Endometrial microvascular endothelial cells (primary cell): ENCODE measurements around the gene C1orf198. TPM values are rescaled to one million over a fixed set of nuclear protein-coding genes. Genes with fewer than 3 reads are reported as not detected.
"Not testable (repeated sequence)": the region's sequence is repeated elsewhere in the genome, so short reads cannot be mapped to it uniquely, and the experiment has no call there.

Experiments
- in situ Hi-C: cut with HindIII; loops from 2 replicates; pipeline ENCODE4 v1.10.0; 2017; ENCODE audit warnings: low sequenced_read_pairs, low pct_unique_long_range_greater_than_20kb; ENCODE audit errors: inconsistent ontology term
- total RNA-seq: library from RNA; depleted of rRNA; stranded (reverse); fragments of >200 nt; gene quantifications from one replicate; pipeline ENCODE4 v1.2.3, GENCODE V29; 2015; ENCODE audit errors: inconsistent ontology term

C1orf198 gene
- total RNA-seq, 1 donor from 2014 or later, result 19.5 TPM

GRCh38 chr1:230864441-230864840 lies 3.9 kb downstream of the C1orf198 start:
- in situ Hi-C loops, result no loop called here

- in situ Hi-C loops, result no loop called here
Measured at GRCh38 chr1:230863449-230863848, 4.9 kb downstream of the C1orf198 start.

GRCh38 chr1:230861970-230862595 lies 6.2 kb downstream of the C1orf198 start:
- in situ Hi-C loops, result no loop called here

- in situ Hi-C loops, result no loop called here
Measured at GRCh38 chr1:230861489-230861888, 6.8 kb downstream of the C1orf198 start.

- in situ Hi-C loops, result no loop called here
Measured at GRCh38 chr1:230860617-230861384, 7.5 kb downstream of the C1orf198 start.

- in situ Hi-C loops, result no loop called here
Measured at GRCh38 chr1:230858918-230859729, 9.2 kb downstream of the C1orf198 start.

GRCh38 chr1:230858236-230858820 lies 10.0 kb downstream of the C1orf198 start:
- in situ Hi-C loops, result no loop called here

- in situ Hi-C loops, result no loop called here
Measured at GRCh38 chr1:230857822-230858221, 10.5 kb downstream of the C1orf198 start.

GRCh38 chr1:230857077-230857476 lies 11.2 kb downstream of the C1orf198 start:
- in situ Hi-C loops, result no loop called here

- in situ Hi-C loops, result no loop called here
Measured at GRCh38 chr1:230855886-230856285, 12.4 kb downstream of the C1orf198 start.

GRCh38 chr1:230854423-230854822 lies 13.9 kb downstream of the C1orf198 start:
- in situ Hi-C loops, result no loop called here

- in situ Hi-C loops, result no loop called here
Measured at GRCh38 chr1:230853731-230854130, 14.6 kb downstream of the C1orf198 start.

GRCh38 chr1:230852959-230853358 lies 15.4 kb downstream of the C1orf198 start:
- in situ Hi-C loops, result no loop called here

- in situ Hi-C loops, result no loop called here
Measured at GRCh38 chr1:230851291-230851691, 17.0 kb downstream of the C1orf198 start.

- in situ Hi-C loops, result no loop called here
Measured at GRCh38 chr1:230850547-230850946, 17.8 kb downstream of the C1orf198 start.

- in situ Hi-C loops, result no loop called here
Measured at GRCh38 chr1:230849451-230850224, 18.7 kb downstream of the C1orf198 start.

GRCh38 chr1:230848235-230848634 lies 20.1 kb downstream of the C1orf198 start:
- in situ Hi-C loops, result no loop called here

- in situ Hi-C loops, result not testable (repeated sequence)
Measured at GRCh38 chr1:230845184-230845583, 23.1 kb downstream of the C1orf198 start.

- in situ Hi-C loops, result no loop called here
Measured at GRCh38 chr1:230844561-230844960, 23.8 kb downstream of the C1orf198 start.
